GM18498 (cell line): ENCODE measurements around the gene RPS6KC1.
"Not testable (repeated sequence)": the region's sequence is repeated elsewhere in the genome, so short reads cannot be mapped to it uniquely, and the experiment has no call there.

Source experiments
- ATAC-seq: cut with Tn5 transposase; IDR thresholded peaks from one replicate; pipeline ENCODE4 v1.9.1; 2021; ENCODE audit warnings: mild to moderate bottlenecking, moderate library complexity; ENCODE audit not compliant: unreplicated experiment

RPS6KC1 gene

GRCh38 chr1:213148905-213149304, 97.9 kb downstream of the RPS6KC1 start:
- no peak for ATAC-seq

GRCh38 chr1:213150090-213150489, 99.0 kb downstream of the RPS6KC1 start:
- ATAC-seq, result not testable (repeated sequence)

- no peak for ATAC-seq
Observed at GRCh38 chr1:213154056-213154685, 103.1 kb downstream of the RPS6KC1 start.

- no peak for ATAC-seq
Observed at GRCh38 chr1:213159376-213159775, 108.3 kb downstream of the RPS6KC1 start.

GRCh38 chr1:213160442-213160841, 109.4 kb downstream of the RPS6KC1 start:
- ATAC-seq, result not testable (repeated sequence)

- ATAC-seq, result no peak
Observed at GRCh38 chr1:213162338-213162737, 111.3 kb downstream of the RPS6KC1 start.

- ATAC-seq, result no peak
Observed at GRCh38 chr1:213162862-213163261, 111.8 kb downstream of the RPS6KC1 start.

GRCh38 chr1:213163278-213163711, 112.3 kb downstream of the RPS6KC1 start:
- ATAC-seq, result no peak

GRCh38 chr1:213164561-213164960, 113.5 kb downstream of the RPS6KC1 start:
- no peak for ATAC-seq

- no peak for ATAC-seq
Observed at GRCh38 chr1:213166852-213167251, 115.8 kb downstream of the RPS6KC1 start.

- ATAC-seq, result no peak
Observed at GRCh38 chr1:213171711-213172110, 120.7 kb downstream of the RPS6KC1 start.

GRCh38 chr1:213176341-213176740, 125.3 kb downstream of the RPS6KC1 start:
- no peak for ATAC-seq

- no peak for ATAC-seq
Observed at GRCh38 chr1:213179784-213180183, 128.7 kb downstream of the RPS6KC1 start.

GRCh38 chr1:213180833-213181232, 129.8 kb downstream of the RPS6KC1 start:
- ATAC-seq, result no peak

GRCh38 chr1:213183036-213183672, 132.1 kb downstream of the RPS6KC1 start:
- ATAC-seq, result no peak

GRCh38 chr1:213186168-213186567, 135.1 kb downstream of the RPS6KC1 start:
- ATAC-seq, result no peak

GRCh38 chr1:213192026-213192425, 141.0 kb downstream of the RPS6KC1 start:
- ATAC-seq, result no peak

GRCh38 chr1:213194383-213194782, 143.3 kb downstream of the RPS6KC1 start:
- ATAC-seq, result no peak

GRCh38 chr1:213194855-213195254, 143.8 kb downstream of the RPS6KC1 start:
- ATAC-seq, result no peak

- not testable (repeated sequence) for ATAC-seq
Observed at GRCh38 chr1:213196328-213197054, 145.4 kb downstream of the RPS6KC1 start.

- no peak for ATAC-seq
Observed at GRCh38 chr1:213200630-213201029, 149.6 kb downstream of the RPS6KC1 start.
